ENCODE results near the gene AP2B1.

DNA sequence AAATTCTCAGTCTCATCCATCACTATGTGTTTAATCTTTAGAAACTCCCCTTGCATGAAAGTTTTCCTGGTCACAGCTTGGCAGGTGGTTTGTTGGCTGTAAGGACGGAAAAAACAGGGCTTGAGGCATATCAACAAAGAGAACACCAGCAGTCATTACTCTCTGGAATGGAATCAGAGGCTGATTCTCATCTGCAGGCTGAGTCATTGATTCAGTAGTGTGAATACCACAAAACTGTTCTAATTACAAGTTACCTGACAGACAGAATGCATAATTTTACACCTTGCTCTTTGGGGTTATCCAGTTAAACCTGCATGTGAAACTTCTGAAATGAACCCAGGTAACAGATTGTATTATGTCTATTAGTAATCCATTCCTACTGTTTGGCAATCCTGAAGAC, 38.1 kb upstream of the AP2B1 start:
- TF ChIP-seq, protein P1, sequence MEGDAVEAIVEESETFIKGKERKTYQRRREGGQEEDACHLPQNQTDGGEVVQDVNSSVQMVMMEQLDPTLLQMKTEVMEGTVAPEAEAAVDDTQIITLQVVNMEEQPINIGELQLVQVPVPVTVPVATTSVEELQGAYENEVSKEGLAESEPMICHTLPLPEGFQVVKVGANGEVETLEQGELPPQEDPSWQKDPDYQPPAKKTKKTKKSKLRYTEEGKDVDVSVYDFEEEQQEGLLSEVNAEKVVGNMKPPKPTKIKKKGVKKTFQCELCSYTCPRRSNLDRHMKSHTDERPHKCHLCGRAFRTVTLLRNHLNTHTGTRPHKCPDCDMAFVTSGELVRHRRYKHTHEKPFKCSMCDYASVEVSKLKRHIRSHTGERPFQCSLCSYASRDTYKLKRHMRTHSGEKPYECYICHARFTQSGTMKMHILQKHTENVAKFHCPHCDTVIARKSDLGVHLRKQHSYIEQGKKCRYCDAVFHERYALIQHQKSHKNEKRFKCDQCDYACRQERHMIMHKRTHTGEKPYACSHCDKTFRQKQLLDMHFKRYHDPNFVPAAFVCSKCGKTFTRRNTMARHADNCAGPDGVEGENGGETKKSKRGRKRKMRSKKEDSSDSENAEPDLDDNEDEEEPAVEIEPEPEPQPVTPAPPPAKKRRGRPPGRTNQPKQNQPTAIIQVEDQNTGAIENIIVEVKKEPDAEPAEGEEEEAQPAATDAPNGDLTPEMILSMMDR (IDR thresholded peaks at IDR 0.05; ENCODE audit: low read depth, low read length), result no peak
- TF ChIP-seq EZH2phosphoT487 (IDR thresholded peaks at IDR 0.05; ENCODE audit: low read depth), result no peak

All from OCI-LY3 (cell line).